Activated CD4-positive, alpha-beta T cell treated with anti-CD3 and anti-CD28 coated beads, Interleukin-2, amount 50 U/mL, for 24 hours (primary cell): Measurements from ENCODE around the gene SYT7.

Experiments used
- DNase-seq, 2 donors: peaks; one replicate each; pipeline ENCODE4 v3.0.0-alpha.2; 2020; ENCODE audit warnings: low read depth in 1 of 2, low spot score in 1 of 2

The SYT7 gene

DNA sequence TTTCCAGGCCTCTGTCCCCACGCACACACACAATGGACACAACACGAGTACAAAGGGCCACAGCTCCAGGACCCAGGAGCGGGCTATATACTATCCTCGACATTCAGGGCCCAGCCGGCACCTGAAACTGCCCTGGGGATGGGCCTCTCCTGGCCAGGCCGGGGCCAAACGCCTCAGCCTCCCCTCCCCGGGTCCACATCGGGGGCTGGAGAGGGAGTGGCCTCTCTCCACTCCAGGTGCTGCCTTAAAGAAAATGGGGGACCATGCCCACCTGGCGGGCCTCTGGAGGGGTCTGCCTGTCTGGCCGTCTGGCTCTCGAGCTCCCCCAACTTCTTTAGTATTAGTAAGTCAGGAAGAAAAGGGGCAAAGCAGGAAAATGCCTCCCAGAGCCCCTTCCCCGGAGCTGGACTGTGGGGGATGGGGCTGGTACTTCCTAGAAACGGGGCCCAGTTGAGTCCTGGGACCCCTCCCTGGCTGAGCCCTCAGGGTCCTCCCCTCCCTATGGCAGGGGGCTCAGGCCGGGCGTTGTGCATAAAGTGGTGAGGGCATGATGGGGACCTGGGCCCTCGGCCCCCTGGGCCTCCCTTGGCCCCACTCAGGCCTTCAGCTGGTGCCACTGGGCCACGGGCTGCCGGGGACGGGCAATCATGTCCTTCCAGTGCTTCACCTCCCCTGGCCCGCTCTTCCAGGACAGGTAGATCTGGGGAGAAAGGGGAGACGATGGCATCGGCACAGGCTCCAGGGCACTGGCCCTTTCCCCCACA, 62.7 kb downstream of the SYT7 start:
- no peak for DNase-seq

DNA sequence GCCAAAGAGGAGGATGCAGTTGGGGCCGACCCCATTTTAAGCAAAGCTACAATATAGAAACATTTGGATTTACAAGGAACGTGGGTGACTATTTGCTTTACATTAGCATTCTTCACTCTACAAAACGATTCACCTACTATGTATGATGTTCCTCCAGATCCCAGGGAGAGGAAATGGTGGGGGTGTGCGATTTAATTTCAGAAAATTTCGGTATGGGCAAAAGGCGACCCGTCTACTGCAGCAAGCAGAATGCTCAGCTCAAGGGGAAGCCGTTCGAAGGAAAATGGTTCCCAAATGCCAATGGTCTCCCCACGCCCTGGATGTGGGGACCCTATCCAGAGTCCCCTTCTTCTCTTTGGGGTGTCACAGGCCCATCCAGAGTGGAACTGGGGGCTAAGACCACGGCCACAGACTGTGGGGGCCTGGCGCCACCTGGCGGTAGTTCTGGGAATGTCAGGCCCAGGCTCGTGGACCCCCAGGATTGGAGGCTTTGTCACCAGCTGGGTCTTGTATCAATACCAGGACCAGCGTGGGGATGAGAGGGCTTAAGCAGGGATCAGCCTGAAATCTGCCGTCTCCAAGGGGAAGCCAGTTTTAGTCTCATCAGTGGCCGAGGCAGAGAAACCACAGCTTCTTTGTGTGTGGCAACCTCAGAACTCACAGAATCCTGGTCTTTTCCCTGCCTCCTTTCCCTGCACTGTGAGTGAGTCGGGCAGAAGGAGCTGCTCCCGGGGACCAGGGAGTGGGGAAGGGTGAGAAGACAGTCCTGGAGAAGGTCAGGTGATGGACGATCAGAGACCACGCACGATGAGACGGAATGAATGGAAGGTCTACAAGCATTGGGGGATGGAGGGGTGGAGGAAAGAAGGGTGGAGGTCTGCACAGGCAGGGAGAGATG, 64.0 kb downstream of the SYT7 start:
- DNase-seq = peak; percentile 25 to 39

DNA sequence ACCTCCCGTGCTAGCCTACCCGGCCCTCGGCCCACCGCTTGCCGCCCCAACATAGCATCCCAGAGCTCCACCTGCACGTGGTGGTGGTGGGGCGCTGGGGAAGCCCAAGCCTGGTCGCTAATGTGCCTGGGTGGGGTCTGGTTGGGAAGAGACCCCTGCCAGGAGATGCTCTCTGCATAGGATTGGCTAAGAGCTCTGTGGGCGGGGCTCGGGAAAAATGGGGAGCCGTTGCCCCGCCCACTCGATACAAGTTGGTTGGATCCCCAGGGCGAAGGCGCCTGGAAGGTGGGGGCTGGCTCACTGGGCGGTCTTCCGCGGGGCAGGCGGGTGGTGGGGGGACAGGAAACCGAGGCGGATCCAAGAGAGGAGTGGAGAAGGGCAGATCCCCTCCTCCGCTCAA, 64.7 kb downstream of the SYT7 start:
- no peak for DNase-seq

DNA sequence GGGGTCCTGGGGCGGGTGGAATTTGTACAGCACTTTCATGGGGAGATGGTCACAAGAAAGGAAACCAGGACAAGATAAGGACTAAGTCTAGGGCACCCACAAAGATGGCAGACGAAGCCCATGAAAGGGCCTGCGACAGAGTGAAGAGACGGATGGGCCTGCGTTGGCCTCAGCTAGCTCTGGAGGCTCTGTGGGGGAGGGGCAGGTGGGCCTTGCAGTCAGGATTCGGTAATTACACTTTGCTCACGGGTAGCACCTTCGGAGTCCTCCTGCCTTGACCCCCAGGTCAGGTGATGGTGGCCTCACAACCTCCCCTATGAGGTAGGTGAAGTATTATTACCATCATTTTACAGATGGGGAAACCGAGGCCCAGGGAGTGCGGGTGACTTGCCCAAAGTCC, 65.2 kb downstream of the SYT7 start:
- DNase-seq = no peak

DNA sequence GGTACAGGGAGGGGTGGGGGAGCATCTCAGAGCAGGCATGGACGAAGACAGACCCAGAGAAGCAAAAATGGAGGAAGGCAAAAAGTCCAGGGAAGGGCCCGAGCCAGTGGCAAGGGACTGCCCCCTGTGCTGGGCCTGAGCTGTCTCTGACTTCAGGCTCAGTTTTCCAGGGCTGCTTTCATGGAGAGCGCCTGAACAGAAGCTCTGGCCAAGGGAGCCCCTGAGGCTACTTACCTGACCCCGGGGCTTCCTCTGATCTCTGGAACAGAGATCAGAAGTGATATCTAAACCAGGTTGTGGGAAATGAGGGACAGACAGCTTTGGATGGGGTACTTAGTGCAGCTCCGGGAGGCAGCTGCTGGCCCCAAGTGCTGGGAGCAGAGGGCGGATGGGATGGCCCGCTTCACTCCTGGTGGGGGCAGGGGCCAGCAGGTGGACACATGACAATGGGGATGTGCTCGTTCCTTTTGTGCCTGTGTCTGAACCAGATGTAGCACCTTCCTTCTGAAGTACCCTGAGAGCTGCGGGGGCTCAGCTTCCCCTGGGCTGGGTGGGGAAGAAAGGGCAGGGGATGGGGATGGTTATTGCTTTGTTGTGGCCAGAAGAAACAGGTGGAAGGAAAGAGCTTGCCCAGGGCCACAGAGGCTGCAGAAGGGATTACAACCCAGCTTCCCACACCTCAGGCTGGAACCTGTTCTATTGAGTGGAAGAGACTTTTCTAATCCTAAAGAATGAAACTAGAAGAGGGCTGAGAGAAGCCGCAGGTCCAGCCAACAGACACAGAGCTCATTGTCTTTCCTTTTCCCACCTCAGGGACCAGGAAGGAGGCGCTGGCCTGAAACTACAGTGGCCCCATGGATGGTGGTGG, 66.6 kb downstream of the SYT7 start:
- no peak for DNase-seq

DNA sequence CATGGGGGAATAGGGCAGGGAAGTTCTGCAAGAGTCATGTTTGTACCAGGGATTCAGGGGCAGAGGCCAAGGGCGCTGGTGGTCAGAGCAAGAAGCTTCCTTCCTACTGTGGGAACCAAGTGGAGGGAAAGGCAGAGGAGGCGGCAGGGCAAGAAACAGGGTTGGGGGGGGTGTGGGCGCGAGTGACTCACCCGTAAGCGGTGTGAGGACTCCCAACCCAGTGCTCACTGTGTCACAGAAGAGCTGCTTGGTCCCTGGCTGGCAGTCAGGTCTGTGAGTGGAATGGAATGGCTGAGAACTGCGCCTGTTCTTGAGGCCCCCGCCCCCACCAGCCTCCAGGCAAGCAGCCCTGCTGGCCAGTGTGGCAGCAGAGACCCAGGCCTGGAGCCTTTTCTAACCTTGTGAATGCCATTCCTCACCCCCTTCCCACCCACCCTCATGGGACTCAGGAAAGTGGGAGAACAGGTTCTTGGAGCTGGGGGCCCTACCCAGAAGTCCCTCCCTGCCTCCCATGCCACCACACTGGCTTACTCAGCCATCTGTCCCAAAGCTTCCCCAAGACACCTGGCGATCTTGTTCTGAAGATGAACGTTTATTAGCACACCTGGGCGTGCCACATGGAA, 67.6 kb downstream of the SYT7 start:
- DNase-seq = no peak

DNA sequence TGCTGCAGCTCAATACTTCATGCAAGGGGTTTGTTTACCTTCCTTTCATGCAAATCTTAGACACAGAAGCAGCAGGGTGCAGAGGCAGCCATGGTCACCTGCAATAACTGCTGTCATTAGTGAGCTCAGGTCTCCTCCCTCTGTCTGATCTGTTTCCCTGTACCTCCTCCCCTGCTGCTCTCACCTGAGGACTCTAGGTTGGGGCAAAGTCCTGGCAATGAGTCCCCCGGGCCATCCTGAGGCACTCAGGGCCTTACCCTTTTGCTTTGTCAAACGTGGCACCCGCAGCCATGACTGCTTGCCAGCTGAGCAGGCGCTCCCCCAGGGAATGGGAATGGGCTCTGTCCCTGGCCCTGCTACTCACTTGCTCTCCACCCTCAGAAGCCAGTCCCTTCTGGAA, 68.4 kb downstream of the SYT7 start:
- no peak for DNase-seq

DNA sequence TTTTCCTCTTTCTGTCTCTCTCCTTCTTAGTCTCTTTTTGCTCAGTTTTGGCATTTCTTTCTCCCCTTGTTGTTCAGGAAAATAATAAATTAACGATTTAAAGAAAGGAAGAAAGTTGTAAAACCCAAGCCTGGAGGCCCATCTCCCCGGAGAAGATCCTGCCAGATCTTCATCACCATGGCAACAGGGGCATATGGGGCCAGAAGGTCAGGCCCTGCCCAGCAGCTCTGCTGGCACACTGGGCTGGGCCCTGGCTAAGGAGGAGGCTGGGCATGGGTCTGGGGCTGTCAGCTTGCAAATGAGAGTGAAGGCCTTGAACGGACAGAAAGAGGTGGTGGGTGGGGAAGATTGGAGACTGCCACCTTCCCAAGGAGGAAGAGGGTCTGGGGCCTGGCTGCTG, 69.5 kb downstream of the SYT7 start:
- no peak for DNase-seq

DNA sequence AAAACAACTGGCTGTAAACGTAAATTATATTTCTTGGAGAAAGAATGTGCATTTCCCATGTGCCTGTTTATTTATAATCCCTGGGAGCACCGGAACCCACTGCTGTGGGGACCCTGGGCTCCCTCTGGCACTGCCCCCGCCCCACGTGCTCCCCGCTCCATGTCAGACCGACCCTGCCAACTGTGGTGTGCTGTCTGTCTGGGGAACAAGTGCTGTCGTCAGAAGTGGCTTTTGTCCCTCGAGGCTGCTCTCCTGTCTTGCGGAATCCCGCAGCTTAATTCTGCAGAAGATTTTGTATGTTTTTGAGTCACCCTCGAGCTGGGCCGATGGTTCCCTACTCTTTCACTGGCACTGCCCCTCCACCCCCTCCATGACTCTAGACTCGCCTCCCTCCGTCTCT, 69.9 kb downstream of the SYT7 start:
- DNase-seq = no peak

DNA sequence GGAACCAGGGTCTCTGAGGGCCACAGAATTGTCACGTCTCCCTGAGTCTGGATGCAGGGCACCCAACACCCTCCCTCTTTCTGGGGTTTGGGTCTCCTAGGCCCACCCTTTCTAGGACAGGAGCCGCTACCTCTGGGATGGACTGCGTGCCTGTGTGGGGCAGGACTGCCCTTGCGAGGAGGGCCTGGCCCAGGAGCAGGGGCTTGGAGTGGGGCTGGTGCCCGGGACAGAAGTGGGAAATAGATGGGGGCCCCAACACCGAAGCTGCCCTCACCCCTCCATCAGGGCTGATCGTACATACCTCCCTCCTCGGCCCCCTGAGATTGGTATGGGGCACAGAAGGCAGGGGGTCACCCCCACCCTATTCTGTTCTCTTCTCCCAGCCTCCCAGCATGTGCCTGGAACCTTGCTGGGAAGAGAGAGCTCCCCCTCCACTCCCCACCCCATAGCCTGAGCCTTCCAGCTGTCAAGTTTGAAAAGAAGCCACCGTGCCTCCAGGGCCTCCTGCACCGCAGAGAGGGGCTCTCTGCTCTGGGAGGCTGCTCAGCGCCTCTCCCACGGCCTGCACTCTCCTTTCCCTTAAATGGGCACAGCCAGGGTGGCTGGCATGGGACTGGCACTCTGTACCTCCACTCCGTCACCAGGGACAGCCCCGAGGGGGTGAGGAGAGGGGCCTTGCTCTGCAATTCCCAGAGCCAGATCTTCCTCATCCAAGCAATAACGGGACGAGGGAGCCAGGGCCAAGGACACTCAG, 70.5 kb downstream of the SYT7 start:
- DNase-seq = no peak

DNA sequence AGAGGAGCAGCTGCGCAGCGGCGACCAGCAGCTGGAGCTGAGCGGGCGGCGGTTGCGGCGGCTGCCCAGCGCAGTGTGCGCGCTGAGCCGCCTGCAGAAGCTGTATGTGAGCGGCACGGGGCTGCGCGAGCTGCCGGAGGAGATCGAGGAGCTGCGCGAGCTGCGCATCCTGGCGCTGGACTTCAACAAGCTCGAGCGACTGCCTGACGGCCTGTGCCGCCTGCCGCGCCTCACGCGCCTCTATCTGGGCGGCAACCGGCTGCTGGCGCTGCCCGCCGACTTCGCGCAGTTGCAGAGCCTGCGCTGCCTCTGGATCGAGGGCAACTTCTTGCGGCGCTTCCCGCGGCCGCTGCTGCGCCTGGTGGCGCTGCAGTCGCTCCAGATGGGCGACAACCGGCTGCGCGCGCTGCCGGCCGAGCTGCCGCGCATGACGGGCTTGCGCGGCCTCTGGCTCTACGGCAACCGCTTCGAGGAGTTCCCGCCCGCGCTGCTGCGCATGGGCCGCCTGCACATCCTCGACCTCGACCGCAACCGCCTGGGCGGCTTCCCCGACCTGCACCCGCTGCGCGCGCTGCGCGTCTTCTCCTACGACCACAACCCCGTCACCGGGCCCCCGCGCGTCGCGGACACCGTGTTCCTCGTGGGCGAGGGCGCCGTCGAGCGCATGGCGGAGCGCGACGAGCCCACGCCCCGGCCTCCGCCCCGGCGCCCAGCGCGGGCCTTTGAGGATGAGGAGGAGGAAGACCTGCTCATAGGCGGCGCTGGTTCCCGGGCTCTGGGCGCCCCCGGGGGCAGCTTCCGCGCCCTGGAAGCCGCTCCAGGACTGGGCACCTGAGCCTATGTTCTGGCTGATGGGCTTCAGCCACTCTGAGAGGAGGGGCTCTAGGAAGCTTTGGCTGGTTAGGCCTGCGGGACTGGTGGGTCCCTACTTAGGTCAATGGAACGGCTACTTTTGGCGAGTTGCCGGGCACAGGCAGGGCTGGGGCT, 71.5 kb downstream of the SYT7 start:
- peak; percentile 36 to 58 for DNase-seq

DNA sequence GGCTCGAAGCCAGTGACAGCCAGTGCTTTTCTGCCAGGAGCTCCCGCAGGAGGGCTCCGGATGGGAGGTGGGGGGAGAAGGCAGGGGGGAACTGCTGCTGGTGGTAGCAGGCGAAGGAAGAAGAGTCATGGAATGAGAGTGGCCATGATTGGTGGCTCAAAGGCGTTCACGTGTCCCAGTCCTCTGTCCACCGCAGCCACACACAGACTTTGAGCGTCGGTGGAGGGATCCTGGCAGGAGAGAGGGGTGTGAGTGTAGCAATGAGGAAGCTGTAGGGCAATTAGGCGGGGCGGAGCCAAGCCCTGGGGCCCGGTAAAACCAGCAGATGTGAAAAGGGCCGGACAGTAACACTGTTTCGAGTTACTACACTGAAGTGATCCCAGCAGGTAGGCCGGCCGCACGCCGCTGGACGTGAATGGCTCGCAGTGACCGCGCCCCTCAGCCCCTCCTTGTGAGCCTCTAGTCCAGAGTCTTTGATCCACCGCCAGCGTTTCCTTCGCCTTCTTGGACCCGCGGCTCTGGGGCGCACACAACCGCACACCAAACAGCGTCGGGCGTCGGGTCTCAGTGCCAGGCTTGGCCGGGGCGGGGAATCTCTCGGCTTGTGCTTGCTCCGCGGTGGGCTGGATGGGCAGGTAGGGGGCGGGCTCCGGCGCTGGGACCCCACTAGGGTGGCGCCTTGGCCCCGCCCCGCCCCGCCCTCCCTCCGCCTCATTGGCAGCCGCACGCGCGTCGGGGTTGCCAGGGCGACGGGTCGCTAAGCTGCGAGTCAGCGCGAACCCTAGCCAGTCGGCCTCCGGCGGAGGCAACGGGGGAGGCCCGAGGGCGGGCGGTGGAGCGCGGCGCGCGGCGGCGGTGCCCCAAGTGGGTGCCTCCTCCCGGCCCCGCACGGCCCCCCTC, 72.7 kb downstream of the SYT7 start, which contains the start of gene LRRC10B:
Gene LRRC10B (plus strand): TSS at position 788 of the 900 bp plus-strand sequence. CDS start 250 bp downstream, outside the sequence.
- DNase-seq = peak in 1 of 2 donors; percentile 10

DNA sequence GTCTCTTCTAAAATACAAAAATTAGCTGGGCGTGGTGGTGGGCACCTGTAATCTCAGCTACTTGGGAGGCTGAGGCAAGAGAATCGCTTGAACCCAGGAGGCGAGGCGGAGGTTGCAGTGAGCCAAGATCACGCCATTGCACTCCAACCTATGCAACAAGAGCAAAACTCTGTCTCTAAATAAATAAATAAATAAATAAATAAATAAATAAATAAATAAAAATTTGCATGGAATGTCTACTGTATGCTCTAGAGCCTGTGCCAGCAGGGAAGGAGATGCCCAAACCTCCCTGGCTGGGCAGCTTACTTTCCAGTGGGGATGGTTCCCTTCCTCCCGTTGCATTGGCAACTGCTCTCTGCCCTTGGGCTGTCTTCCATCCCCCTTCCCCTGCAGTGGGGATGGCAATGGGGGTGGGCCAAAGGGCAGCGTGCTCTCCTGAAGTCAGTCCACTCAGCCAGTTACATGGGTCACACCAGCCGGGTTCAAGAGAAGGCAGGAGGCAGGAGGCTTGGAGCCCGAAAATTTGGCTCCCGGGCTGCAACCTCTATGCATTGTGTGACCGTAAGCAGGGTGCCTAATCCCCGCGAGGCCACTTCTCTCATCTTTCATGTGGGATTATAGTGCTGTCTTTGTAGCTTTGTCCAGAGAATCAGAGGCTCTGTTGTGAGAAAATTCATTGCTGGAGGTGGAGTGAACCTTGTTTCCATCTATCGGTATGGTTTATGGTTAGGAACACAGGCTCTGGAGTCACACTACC, 73.7 kb downstream of the SYT7 start:
- DNase-seq = no peak

DNA sequence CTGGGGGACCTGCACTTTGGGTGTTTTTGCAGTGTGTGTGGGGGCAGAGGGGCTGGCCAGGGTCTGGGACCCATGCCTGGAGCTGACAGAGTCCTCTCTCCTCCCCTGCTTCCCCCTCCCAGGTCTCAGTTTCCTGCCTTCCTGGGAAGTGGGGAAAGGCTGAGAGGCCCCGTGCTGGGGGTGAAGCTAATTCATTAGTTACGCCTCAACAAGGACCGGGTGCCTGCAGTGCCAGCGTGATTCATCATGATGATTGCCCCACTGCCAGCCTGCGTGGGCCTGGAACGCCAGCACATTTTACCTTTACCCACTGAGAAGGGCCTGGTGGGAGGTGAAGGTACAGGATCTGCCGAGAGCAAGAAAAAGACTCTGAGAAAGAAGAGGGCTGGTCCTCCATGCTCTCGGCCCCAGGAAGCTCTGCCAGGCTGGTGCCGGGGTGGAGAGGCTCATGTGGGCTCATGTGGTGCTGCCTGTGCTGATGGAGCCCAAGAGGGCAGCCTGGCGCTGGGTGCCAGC, 75.2 kb downstream of the SYT7 start:
- no peak for DNase-seq

DNA sequence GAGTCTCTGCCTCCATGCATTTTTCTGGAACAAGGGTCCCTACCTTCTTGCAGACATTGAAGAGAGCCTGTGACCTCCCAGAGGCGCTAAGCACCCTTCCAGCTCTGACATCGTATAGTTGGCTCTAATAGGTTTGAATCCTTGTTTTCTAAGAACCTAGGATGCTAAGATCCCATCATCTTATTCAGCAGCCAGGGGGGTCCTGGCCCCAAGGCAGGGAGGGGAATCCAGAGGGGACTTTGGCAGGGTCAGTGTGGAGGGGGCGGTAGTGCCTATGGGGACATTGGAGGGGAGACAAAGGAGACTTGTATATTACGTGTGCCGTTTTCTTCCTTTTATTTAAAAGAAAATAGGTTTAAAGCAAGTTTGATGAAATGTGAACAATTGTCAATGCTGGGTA, 75.8 kb downstream of the SYT7 start:
- no peak for DNase-seq

DNA sequence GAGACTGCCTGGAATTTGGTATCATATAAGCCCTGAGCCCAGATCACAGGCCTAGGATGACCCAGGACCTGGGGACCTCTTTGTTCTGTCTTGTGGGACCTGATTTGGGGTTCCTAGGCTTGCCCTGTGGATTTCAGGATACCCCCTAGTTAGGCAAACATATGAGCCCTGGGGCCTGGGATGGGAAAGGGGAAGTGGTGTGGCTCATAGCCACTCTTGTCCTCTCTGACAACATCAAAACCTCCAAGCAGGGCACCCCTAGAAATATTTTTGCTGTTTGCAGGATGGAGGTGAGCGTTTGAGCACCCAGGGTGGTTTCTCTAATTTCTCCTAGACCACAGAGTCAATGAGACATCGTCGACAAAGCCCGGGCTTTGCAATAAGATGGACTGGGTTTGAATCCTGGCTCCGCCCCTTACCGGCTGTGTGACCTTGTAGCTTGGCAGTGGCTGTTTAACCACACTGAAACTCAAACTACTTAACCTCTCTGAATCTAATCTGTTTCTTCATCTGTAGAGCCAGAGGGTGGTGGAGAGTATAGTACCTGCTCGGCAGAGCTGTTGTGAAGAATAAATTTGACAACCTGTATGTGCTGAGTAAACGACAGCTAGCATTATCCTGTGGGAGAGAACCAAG, 77.6 kb downstream of the SYT7 start:
- no peak for DNase-seq
